ENCODE measurements around the gene LAMB1. TPM values are rescaled to one million over a fixed set of nuclear protein-coding genes. Genes with fewer than 3 reads are reported as not detected.

LAMB1 gene
- total RNA-seq, 4 donors from 2014 or later, result 22.5 to 101 (median 32.5) TPM

- no peak for TF ChIP-seq POLR2A (IDR thresholded peaks at IDR 0.05)
- no peak for TF ChIP-seq CTCF (IDR thresholded peaks at IDR 0.05)
- 75 to 92% methylated on average over 2 of the region's 2 CpGs for WGBS, 2 donors
- Histone ChIP-seq H3K4me1 (no peaks in the 10 kb centered on the region), H3K4me3 (no peak overlapping the region), H3K27me3 (no peaks in the 10 kb centered on the region), H3K9me3 (no peaks in the 10 kb centered on the region), H3K36me3 (peaks cover 0 to 80% (median 17%) of the 10 kb centered on the region in 3 donors), H3K27ac (no peak overlapping the region)
- intact Hi-C loops (cut with DNase I), result no loop called here
- no peak for DNase-seq
These were observed 89.1 kb downstream of the LAMB1 start for GRCh38 chr7:107913851-107914250.

DNA sequence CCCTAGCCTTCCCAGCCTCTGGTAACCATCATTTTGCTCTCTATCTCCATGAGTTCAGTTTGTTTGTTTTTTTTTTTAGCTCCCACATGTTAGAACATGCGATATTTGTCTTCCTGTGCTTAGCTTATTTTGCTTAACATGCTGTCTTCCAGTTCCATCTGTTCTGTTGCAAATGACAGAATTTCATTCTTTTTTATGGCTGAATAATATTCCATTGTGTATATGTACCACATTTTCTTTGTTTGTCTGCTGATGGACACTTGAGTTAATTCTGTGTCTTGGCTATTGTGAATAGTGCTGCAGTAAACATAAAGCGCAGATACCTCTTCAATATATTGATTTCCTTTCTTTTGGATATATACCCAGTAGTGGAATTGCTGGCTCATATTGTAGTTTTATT, 91.0 kb downstream of the LAMB1 start:
- no peaks in the 10 kb centered on the region for H3K9me3 ChIP-seq
- H3K27me3 ChIP-seq, result no peaks in the 10 kb centered on the region
- H3K27ac ChIP-seq, result no peak overlapping the region
- no peak for TF ChIP-seq CTCF (IDR thresholded peaks at IDR 0.05)
- TF ChIP-seq POLR2A (IDR thresholded peaks at IDR 0.05), result no peak
- 63 to 95% methylated on average over 2 of the region's 2 CpGs for WGBS, 2 donors
- no peak for DNase-seq
- no peaks in the 10 kb centered on the region for H3K4me1 ChIP-seq
- peaks cover 0 to 79% (median under 1%) of the 10 kb centered on the region in 3 donors for H3K36me3 ChIP-seq
- H3K4me3 ChIP-seq, result no peak overlapping the region
- intact Hi-C loops (cut with DNase I), result no loop called here

GRCh38 chr7:107909445-107909844, 93.5 kb downstream of the LAMB1 start:
- Histone ChIP-seq H3K9me3 (no peaks in the 10 kb centered on the region), H3K4me1 (no peaks in the 10 kb centered on the region), H3K4me3 (no peak overlapping the region), H3K27me3 (no peaks in the 10 kb centered on the region), H3K36me3 (peaks cover 0 to 79% (median 0%) of the 10 kb centered on the region in 3 donors), H3K27ac (no peak overlapping the region)
- WGBS, 2 donors, result 88 to 91% methylated on average over 1 of the region's 1 CpG
- DNase-seq, result no peak
- intact Hi-C loops (cut with DNase I), result no loop called here
- TF ChIP-seq CTCF (IDR thresholded peaks at IDR 0.05) (no peak), POLR2A (IDR thresholded peaks at IDR 0.05) (no peak)

DNA sequence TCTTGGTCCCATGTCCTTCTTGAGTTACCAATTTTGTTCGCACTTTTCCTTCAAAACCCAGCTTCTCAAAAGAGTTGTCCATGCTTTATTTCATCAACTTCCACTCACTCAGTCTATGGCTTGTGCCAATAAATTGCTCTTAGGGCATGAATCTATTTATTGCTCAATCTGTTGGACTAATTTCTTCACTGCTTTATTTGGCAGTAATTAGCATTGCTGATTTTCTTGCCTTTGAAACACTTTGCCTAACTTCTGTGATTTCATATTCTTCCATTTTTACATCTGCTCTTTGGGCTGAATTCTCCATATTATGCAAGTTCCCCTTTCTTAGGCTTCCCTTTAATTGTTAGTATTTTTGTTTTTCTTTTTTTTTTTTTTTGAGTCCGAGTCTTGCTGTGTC, 95.2 kb downstream of the LAMB1 start:
- intact Hi-C loops (cut with DNase I), result no loop called here
- H3K27ac ChIP-seq, result no peak overlapping the region
- no peak for DNase-seq
- no peaks in the 10 kb centered on the region for H3K27me3 ChIP-seq
- H3K36me3 ChIP-seq, result peaks cover 6 to 96% (median 12%) of the 10 kb centered on the region in 3 donors
- 72 to 90% methylated on average over 2 of the region's 2 CpGs for WGBS, 2 donors
- TF ChIP-seq POLR2A (IDR thresholded peaks at IDR 0.05), result no peak
- TF ChIP-seq CTCF (IDR thresholded peaks at IDR 0.05), result no peak
- no peaks in the 10 kb centered on the region for H3K4me1 ChIP-seq
- no peak overlapping the region for H3K4me3 ChIP-seq
- no peaks in the 10 kb centered on the region for H3K9me3 ChIP-seq

GRCh38 chr7:107902381-107902780, 100.6 kb downstream of the LAMB1 start:
- H3K4me1 ChIP-seq, result peaks cover 0 to 26% (median under 1%) of the 10 kb centered on the region in 3 donors
- intact Hi-C loops (cut with DNase I), result no loop called here

More at GRCh38 chr7:107902381-107902780, 100.6 kb downstream of the LAMB1 start:
- H3K36me3 ChIP-seq, result peaks cover 6 to 70% (median 12%) of the 10 kb centered on the region in 3 donors
- no peaks in the 10 kb centered on the region for H3K27me3 ChIP-seq
- DNase-seq, result no peak
- H3K9me3 ChIP-seq, result no peaks in the 10 kb centered on the region
- no peak overlapping the region for H3K27ac ChIP-seq
- H3K4me3 ChIP-seq, result no peak overlapping the region
- no peak for TF ChIP-seq POLR2A (IDR thresholded peaks at IDR 0.05)
- TF ChIP-seq CTCF (IDR thresholded peaks at IDR 0.05), result no peak

All from esophagus squamous epithelium (tissue), 5 donors.